ENCODE measurements around the gene C2. TPM values are rescaled to one million over a fixed set of nuclear protein-coding genes. Genes with fewer than 3 reads are reported as not detected.

The C2 gene
- total RNA-seq, 1 experiment from 2014 or later, result 1.3 TPM

GRCh38 chr6:31911826-31912585 lies 15.5 kb upstream of the C2 start:
- Mint-ChIP-seq H3K36me3 (no peaks in the 10 kb centered on the region), H3K4me1 (no peaks in the 10 kb centered on the region), H3K27me3 (ENCODE audit: low read depth) (no peaks in the 10 kb centered on the region; the same call in none of the 2 replicates), H3K27ac (no peak overlapping the region), H3K9me3 (peaks cover 5% of the 10 kb centered on the region; the same call in 1 of the 2 replicates), H3K4me3 (no peak overlapping the region)
- no peak for DNase-seq (ENCODE audit: low spot score)
- POLR2A ChIA-PET, result no interaction called here
- TF ChIP-seq CDX4 (CRISPR knock-in tag; IDR thresholded peaks at IDR 0.05; ENCODE audit: borderline replicate concordance) (no peak), JAZF1 (CRISPR knock-in tag; IDR thresholded peaks at IDR 0.05) (no peak), ATF1 (CRISPR knock-in tag; IDR thresholded peaks at IDR 0.05) (no peak), MLX (CRISPR knock-in tag; IDR thresholded peaks at IDR 0.05) (no peak)
- ATAC-seq, result no peak
- CTCF ChIA-PET, result interaction anchor here (0.7 kb wide), 1 partner anchor 40 kb away, joined by 4 read pairs; no protein-coding TSS in a partner anchor

- ATAC-seq (no peak), DNase-seq (ENCODE audit: low spot score) (no peak)
- Mint-ChIP-seq H3K36me3 (no peaks in the 10 kb centered on the region), H3K4me1 (no peaks in the 10 kb centered on the region), H3K9me3 (peaks cover 5% of the 10 kb centered on the region; the same call in 1 of the 2 replicates), H3K4me3 (no peak overlapping the region), H3K27ac (no peak overlapping the region), H3K27me3 (ENCODE audit: low read depth) (no peaks in the 10 kb centered on the region; the same call in none of the 2 replicates)
- POLR2A ChIA-PET, result no interaction called here
- TF ChIP-seq GRHL2 (CRISPR knock-in tag; IDR thresholded peaks at IDR 0.05; ENCODE audit: insufficient replicate concordance, severe bottlenecking), result no peak
- TF ChIP-seq SMAD4 (CRISPR knock-in tag; IDR thresholded peaks at IDR 0.05), result no peak
- TF ChIP-seq ZSCAN18 (CRISPR knock-in tag; IDR thresholded peaks at IDR 0.05), result no peak
- no peak for TF ChIP-seq USF1 (CRISPR knock-in tag; IDR thresholded peaks at IDR 0.05)
- TF ChIP-seq NR2C2 (CRISPR knock-in tag; IDR thresholded peaks at IDR 0.05), result no peak
- TF ChIP-seq ETV6 (CRISPR knock-in tag; IDR thresholded peaks at IDR 0.05), result no peak
- TF ChIP-seq ZNF396 (CRISPR knock-in tag; IDR thresholded peaks at IDR 0.05; ENCODE audit: borderline replicate concordance), result no peak
- no peak for TF ChIP-seq NFYB (CRISPR knock-in tag; conservative IDR thresholded peaks at IDR 0.05; ENCODE audit: low read depth)
- TF ChIP-seq ZNF423 (CRISPR knock-in tag; IDR thresholded peaks at IDR 0.05), result no peak
- TF ChIP-seq NFATC4 (CRISPR knock-in tag; IDR thresholded peaks at IDR 0.05), result no peak
- no peak for TF ChIP-seq TCF7 (CRISPR knock-in tag; IDR thresholded peaks at IDR 0.05; ENCODE audit: low read depth)
- no peak for TF ChIP-seq NR3C1 (CRISPR knock-in tag; conservative IDR thresholded peaks at IDR 0.05; ENCODE audit: low read depth)
- TF ChIP-seq ZNF121 (CRISPR knock-in tag; IDR thresholded peaks at IDR 0.05), result no peak
- no peak for TF ChIP-seq FOXP1 (CRISPR knock-in tag; IDR thresholded peaks at IDR 0.05; ENCODE audit: borderline replicate concordance)
- no peak for TF ChIP-seq FOXP4 (CRISPR knock-in tag; IDR thresholded peaks at IDR 0.05)
- TF ChIP-seq HMGXB4 (CRISPR knock-in tag; IDR thresholded peaks at IDR 0.05), result no peak
- TF ChIP-seq AFF4 (CRISPR knock-in tag; IDR thresholded peaks at IDR 0.05; ENCODE audit: borderline replicate concordance), result no peak
- no peak for TF ChIP-seq SP1 (CRISPR knock-in tag; conservative IDR thresholded peaks at IDR 0.05)
- CTCF ChIA-PET, result interaction anchor here (2.2 kb wide), 1 partner anchor 9 kb away, joined by 5 read pairs; no protein-coding TSS in a partner anchor
Observed at GRCh38 chr6:31915351-31915750, 12.2 kb upstream of the C2 start.
